Neural progenitor cell (in vitro differentiated cells): ENCODE measurements around the gene FRYL.

Experiments used
- CTCF ChIP-seq: fragments of 200-600 bp; sonication (generic); IDR thresholded peaks from 2 replicates; pipeline ENCODE4 v1.5.1; 2017; ENCODE audit warnings: antibody characterized with exemption, mild to moderate bottlenecking
- EZH2 ChIP-seq: fragments of 200-600 bp; sonication (generic); IDR thresholded peaks from 2 replicates; pipeline ENCODE4 v1.6.1; 2017; ENCODE audit warnings: antibody characterized with exemption, mild to moderate bottlenecking, moderate library complexity
- EZH2phosphoT487 ChIP-seq: fragments of 200-600 bp; sonication (generic); IDR thresholded peaks from 2 replicates; pipeline ENCODE4 v1.6.1; 2017; ENCODE audit warnings: antibody characterized with exemption

- TF ChIP-seq CTCF (no peak), EZH2phosphoT487 (no peak), EZH2 (no peak)
These were observed 19.1 kb upstream of the FRYL start for GRCh38 chr4:48799157-48799556.
